DMS153 treated with DMSO at 0.1 percent for 48 hours (cell line): ENCODE results near the gene NFKB1.

Experiments used
- DNase-seq: peaks from one replicate; lab custom pipeline; 2025; ENCODE audit not compliant: unreplicated experiment; lab: John Stamatoyannopoulos, UW

The NFKB1 gene

GRCh38 chr4:102527695-102528283, 26.6 kb downstream of the NFKB1 start:
- no peak for DNase-seq

GRCh38 chr4:102529977-102530376, 28.8 kb downstream of the NFKB1 start:
- DNase-seq, result no peak

- no peak for DNase-seq
Observed at GRCh38 chr4:102530986-102531385, 29.8 kb downstream of the NFKB1 start.

GRCh38 chr4:102531462-102531861, 30.3 kb downstream of the NFKB1 start:
- DNase-seq, result no peak

GRCh38 chr4:102533348-102533747, 32.2 kb downstream of the NFKB1 start:
- no peak for DNase-seq

GRCh38 chr4:102533904-102534303, 32.7 kb downstream of the NFKB1 start:
- no peak for DNase-seq

- DNase-seq, result no peak
Observed at GRCh38 chr4:102534845-102535244, 33.7 kb downstream of the NFKB1 start.

GRCh38 chr4:102535398-102536082, 34.4 kb downstream of the NFKB1 start:
- no peak for DNase-seq

GRCh38 chr4:102536768-102537167, 35.6 kb downstream of the NFKB1 start:
- DNase-seq, result no peak

GRCh38 chr4:102537269-102537668, 36.1 kb downstream of the NFKB1 start:
- no peak for DNase-seq

- no peak for DNase-seq
Observed at GRCh38 chr4:102541697-102542096, 40.5 kb downstream of the NFKB1 start.

GRCh38 chr4:102543030-102543928, 42.1 kb downstream of the NFKB1 start:
- DNase-seq, result no peak

- DNase-seq, result no peak
Observed at GRCh38 chr4:102546635-102547034, 45.5 kb downstream of the NFKB1 start.

- DNase-seq, result no peak
Observed at GRCh38 chr4:102547973-102548372, 46.8 kb downstream of the NFKB1 start.

- no peak for DNase-seq
Observed at GRCh38 chr4:102551958-102552565, 50.9 kb downstream of the NFKB1 start.

- no peak for DNase-seq
Observed at GRCh38 chr4:102552781-102553180, 51.6 kb downstream of the NFKB1 start.

GRCh38 chr4:102553982-102554381, 52.8 kb downstream of the NFKB1 start:
- no peak for DNase-seq

- no peak for DNase-seq
Observed at GRCh38 chr4:102554482-102554881, 53.3 kb downstream of the NFKB1 start.

- DNase-seq, result no peak
Observed at GRCh38 chr4:102554992-102555391, 53.8 kb downstream of the NFKB1 start.

GRCh38 chr4:102557636-102558035, 56.5 kb downstream of the NFKB1 start:
- DNase-seq, result no peak

GRCh38 chr4:102560115-102560514, 59.0 kb downstream of the NFKB1 start:
- DNase-seq, result no peak
